Lung (tissue), 4 donors: ENCODE results near the gene FAM114A2. TPM values are rescaled to one million over a fixed set of nuclear protein-coding genes. Genes with fewer than 3 reads are reported as not detected.

Experiments
- polyA plus RNA-seq, 2 donors: library from polyadenylated mRNA; stranded (reverse); fragments of 200-250 nt; gene quantifications; one replicate each; pipeline ENCODE4 v1.2.1, GENCODE V29; 2013
- total RNA-seq, 2 donors: library from RNA; depleted of rRNA in 1 of 2; stranded (reverse); fragments of >200 nt in 1 of 2; gene quantifications; one replicate each; pipeline ENCODE4 v1.2.1, GENCODE V29; 2014 to 2021
- donor health status: Bipolar disorder and iron deficiency.
- donor health status: healthy.
- donor health status: DM: yes; HTN: yes; CAD: no.

FAM114A2 gene
- total and polyA plus RNA-seq, 4 donors: 7.3 to 49.7 (median 26.6) TPM

Other genes starting within 250 kb of the FAM114A2 start
- gene MFAP3, start 57 bp upstream of the FAM114A2 start, total RNA-seq: 10 to 100 TPM; 31.5 to 60.7 TPM
- 10 to 100 TPM in 1 of 2 donors, 1 to 10 TPM in 1; 1.6 to 28.7 TPM for gene MFAP3, start 57 bp upstream of the FAM114A2 start, polyA plus RNA-seq
- gene GALNT10, start 151.8 kb upstream of the FAM114A2 start, total RNA-seq: 10 to 100 TPM in 1 of 2 donors, 1 to 10 TPM in 1; 9.0 to 70.2 TPM
- gene GALNT10, start 151.8 kb upstream of the FAM114A2 start, polyA plus RNA-seq: 10 to 100 TPM; 14.9 to 29.1 TPM